GM18873 (cell line): ENCODE data around the gene INPP5D.
A peak's percentile ranks its signal among the peaks of the same experiment; 100 is the strongest.
"Not testable (repeated sequence)": the region's sequence is repeated elsewhere in the genome, so short reads cannot be mapped to it uniquely, and the experiment has no call there.

ENCODE experiments used
- ATAC-seq: cut with Tn5 transposase; IDR thresholded peaks from one replicate; pipeline ENCODE4 v1.9.1; 2021; ENCODE audit warnings: mild to moderate bottlenecking, moderate library complexity, moderate number of reproducible peaks; ENCODE audit not compliant: unreplicated experiment, low FRiP score

The INPP5D gene

DNA sequence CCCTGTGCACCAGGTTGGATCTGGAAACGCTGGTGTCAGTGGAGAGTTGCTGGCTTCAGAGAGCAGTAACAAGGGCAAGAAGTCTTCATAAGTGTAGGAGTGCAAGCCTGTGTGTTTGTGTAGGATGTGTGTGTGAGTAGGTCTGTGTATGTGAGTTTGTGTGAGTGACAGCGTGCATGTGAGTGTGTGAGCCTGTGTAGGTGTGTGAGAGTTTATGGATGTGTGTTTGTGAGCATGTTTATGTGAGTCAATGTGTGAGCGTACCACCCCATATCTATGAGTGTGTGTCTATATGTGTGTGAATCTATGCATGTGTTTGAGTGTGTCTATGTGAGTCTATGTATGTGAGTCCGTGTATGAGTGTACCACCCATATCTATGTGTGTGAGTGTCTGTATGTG is 104.8 kb downstream of the INPP5D start:
- ATAC-seq = no peak

DNA sequence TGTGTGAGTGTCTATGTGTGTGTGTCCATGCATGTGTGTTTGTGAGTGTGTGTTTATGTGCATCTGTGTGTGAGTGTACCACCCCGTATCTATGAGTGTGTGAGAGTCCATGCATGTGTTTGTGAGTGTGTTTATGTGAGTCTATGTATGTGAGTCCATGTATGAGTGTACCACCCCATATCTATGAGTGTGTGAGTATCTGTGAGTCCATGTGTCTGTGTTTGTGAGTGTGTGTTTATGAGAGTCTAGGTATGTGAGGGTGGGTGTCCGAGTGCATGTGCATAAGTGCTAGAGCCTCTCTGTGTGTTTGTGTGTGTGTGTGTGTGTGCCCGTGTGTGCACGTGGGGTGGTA is 105.4 kb downstream of the INPP5D start:
- ATAC-seq = no peak

DNA sequence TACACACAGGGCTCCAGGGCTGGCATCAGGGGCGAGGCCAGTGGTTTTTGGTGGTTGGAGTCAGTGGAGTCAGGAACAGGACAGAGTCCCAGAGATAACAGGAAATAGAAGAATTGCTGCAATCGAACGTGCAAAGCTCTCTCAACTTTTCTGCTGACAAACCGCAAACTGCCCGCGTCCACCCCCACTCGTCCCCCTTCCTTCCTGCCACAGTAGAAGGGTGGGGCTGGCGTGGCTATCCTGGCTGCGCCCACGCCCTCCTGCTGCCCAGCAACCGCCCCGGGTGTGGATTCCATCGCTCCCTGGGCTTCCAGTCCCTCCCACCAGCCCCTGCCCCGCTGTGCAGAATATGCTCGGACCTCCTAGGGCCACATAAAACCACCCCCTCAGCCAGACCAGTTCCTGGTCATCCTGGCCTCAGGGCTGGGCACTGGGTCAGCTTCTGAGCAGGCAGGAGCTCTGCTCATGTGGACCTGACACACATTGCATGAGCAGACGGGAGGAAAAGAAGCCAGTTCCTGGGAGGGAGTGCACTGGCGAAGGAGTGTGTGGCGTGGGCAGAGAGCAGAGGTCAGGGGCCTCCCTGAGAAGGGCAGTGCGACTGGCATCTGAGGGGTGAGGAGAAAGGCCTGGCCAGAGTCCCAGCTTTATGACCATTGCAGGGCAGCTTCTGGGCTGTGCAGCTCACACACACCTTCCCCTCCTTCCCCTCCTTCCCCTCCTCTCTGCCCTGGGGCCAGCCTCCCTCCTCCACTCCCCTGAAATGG is 105.9 kb downstream of the INPP5D start:
- ATAC-seq = no peak

DNA sequence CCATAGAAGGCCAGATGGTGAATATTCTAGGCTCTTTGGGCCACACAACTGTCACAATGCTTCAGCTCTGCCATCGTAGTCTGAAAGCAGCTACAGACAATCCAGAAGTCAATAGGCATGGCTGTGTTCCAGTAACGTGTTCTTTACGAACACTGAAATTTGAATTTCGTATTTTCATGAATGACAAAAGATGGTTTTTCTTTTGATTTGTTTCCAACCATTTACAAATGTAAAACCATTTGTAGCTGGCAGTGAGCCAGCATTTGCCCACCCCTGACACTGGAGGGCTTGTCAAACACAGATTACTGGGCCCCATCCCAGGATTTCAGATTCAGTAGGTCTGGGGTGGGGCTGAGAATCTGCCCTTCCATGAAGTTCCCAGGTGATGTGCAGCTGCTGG is 108.3 kb downstream of the INPP5D start:
- no peak for ATAC-seq

DNA sequence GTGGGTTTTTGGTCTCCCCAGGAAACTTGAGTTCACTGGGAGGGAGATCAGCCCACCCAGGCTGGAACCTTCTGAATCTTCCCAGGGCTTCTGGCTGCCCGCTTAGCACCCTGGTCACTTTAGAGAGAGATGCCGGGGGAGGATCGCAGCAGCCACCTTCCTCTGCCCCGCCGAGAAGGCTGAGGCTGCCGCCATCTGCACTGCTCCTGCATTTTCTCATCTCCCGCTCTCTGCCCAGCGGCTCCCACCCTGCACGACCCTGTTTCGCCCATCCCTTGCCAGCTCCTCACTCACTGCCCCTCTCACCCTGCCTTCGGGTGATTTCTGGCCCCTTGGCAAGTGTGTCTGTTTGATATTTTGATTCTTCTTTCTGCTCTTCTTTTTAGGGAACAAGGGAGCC is 108.8 kb downstream of the INPP5D start:
- ATAC-seq = no peak

DNA sequence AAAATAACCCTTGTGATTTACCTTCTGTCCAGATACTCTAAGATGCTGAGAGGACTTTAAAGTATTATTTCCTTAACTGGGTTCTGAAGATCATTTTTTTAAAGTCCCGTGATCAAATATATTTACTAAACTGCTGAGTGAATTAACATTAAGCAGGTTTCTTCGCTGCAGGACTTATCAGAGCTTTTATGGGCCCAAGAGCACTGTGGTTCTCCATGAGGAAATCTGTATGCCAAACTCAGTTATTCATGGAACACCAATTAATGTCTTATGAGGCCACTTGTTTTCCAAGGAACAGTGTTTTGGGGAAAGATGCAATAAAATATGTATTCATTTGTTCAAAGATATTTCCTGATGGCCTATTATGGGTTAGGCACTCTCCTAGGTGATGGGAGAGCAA is 111.2 kb downstream of the INPP5D start:
- ATAC-seq = no peak

DNA sequence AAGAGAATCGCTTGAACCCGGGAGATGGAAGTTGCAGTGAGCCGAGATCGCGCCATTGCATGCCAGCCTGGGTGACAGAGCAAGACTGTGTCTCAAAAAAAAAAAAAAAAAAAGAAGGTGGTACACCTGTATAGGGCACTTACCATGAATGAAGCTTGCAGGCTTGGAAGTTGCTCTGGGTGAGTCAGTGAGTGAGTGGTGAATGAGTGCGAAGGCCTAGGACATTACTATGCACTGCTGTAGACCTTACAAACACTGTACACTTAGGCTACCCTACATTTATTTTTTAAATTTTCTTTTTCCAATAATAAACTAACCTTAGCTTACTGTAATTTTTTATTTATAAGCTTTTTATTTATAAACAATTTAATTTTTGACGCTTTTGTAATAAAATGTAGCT is 113.0 kb downstream of the INPP5D start:
- ATAC-seq = no peak

DNA sequence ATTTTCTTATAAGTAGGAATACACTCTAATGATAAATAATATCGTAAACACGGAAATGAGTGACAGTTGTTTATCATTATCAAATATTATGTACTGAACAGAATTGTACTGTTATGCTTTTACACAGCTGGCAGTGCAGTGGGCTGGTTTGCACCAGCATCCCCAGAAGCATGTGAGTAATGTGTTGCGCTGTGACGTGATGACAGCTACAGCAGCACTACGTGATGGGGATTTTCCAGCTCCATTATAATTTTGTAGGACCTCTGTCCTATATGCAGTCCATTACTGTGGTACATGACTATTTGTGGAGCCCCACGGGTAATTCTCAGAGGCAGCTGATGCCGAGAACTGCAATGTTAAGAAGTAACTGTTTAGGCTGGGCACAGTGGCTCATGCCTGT is 114.0 kb downstream of the INPP5D start:
- no peak for ATAC-seq

DNA sequence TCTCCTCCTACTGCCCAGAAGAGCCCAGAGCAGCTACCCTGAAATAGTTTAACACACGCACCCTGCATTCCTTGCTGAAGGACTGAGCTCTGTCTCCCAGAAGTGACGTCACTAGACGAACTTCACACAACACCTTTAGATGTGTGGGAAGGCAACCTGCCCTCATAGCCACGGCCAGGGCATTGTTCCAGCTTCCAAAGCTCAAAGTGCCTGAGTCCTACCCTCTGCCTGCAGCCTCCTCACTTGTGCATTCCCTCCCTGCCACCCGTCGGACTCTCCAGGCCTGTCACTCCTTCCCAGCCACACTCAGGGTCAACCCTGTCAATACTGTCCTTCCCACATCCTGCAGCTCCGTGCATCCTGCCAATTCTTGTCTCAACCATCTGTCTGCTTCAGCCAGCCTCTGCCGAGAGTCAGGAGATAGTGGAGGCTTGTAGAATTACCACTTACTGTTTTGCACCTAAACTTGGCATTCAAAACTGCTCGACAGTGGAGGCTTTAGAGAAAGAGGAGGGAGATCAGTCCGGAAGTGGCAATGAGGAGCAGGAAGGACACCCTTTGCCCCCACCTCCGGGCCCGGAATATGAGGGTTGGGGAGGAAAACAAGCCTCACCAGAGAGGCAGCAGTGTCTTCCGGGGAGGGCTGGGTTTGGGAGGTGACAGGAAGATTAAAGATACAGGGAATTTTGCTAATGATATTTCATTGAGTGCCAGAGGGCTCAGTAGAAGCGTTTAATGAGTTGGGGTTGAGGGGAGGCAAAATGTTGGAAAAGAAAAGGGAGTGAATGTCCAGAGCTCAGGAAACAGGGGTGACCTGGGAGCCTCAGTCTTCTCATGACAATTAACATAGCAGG is 119.1 kb downstream of the INPP5D start:
- no peak for ATAC-seq

DNA sequence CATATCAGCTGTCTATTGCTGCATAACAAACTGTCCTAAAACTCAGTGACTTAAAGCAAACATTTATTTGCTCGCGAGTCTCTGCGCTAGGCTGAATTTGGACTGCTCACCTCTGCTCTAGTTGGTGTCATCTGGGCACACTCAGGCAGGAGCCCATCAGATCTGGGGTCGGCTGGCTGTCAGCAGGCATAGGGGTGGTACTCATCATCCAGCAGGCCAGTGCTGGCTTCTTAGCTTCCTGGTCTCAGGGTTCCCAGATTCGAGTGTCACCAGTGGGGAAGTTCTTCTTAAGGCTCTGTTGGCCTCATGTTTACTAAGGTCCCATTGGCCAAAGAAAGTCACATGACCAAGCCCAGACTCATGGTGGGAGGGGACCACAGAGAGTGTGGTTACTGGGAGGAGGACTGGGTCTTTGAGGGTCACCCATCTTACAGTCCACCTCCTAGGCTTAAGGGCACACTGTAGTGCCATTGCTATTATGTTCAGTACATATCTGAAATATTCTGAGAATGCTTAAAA is 119.8 kb downstream of the INPP5D start:
- no peak for ATAC-seq

DNA sequence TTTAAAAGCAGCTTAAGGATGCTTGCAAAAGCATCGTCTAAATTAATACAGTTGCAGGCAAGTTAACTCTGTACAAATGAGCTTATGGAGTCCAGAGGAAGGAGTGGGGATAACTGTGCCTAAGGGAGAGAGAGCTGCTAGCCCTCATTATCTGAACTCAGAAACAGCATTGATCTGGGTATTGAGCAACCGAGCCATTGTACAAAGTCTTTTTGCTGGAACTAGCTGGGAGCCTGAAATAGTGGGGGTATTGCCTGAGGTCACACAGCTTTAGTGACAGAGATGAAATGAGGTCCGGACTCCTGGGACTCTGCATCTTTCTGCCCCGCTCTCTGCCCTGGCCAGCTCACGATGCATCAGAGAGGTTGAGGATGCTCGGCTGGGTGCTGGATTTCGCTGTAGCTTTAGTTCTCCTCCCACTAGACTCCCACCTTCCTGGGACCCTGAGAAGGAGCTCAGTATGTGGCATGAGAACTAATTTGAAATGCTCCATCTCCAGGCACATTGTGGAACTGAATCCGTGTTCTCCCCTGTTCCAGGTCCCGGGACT is 123.8 kb downstream of the INPP5D start:
- no peak for ATAC-seq

DNA sequence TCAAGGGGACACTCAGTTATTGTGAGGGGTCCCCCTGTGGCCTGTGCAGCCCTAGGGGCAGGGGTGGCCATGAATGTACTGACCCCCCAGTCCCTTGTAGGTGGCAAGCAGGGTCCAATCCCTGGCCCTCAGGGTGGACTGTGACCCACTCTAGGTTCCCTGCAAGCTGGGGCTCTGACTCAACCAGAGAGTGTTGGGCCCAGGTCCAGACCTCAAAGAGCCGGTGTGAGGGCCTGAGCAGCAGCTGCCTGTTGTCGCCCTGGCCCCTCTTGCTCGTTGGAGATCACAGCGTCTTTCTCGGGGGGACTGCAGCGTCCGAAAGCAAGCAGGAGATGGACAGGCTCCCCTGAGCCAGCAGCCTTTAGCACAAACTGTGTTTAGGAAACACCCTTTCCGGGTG is 124.5 kb downstream of the INPP5D start:
- ATAC-seq = no peak

DNA sequence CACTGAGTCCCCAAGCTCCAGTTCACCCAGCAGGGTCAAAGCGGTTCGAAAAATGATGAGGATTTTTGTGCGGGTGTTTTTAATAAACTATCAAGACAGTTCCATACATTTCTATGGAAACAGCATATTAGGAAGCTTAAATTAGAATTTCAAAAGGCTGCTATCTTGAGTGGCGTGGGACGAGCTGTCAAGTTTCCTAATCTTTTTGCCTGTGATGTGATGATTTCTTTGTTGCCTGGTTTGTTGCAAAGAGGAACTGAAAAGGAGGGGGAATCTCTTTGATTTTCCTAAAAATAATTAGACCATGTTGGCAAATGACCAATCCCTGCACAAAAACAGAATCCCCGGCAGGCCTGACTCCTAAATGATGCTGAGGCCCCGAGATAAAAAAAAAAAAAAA is 125.2 kb downstream of the INPP5D start:
- no peak for ATAC-seq

DNA sequence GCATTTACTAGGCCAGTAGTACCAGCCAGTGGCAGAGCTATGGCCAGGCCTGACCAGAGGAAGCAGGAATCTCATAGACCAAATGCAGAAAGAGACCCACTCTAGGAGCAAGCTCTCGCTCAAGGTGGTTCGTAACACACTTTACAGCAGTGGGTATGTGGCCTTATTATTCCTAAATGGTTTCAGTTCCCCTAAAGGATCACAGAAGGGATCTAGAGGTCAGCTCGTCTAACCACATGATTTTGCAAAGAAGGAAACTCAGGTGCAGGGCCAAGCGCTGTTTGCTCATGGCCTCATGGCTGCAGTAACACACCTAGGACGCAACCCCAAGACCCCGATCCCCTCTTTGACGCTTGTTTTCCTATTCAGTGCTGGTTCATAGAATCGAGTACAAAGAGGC is 125.8 kb downstream of the INPP5D start:
- no peak for ATAC-seq

DNA sequence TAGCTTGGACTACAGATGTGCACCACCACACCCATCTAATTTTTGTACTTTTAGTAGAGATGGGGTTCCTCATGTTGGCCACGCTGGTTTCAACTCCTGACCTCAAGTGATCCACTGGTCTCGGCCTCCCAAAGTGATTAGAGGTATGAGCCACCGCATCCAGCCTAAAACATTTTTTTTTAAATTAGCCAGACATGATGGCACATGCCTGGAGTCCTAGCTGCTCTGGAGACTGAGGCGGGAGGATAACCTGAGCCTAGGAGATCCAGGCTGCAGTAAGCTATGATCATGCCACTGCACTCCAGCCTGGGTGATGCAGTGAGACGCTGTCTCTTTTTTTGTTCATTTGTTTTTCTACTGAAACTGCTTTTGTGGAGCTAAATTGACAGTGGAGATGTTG is 126.7 kb downstream of the INPP5D start:
- ATAC-seq = no peak

DNA sequence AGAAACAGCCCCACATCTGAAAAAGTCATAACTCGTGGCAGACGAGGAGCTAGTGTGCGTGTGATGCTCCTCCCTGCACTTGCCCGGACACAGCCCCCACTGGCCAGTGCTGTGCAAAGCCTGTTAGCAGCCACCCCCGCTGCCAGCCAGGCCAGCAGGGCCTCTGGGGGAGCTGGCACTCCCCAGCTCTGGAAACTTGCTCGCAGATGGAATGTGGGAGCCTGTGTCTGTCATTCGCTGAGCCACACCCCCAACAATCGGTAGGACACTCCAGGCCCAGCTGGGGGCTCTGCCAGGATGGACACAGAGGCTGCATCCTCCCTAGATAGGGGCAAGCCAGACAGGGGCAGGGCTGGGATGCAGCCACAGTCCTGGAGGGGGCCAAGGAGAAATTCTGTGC is 128.9 kb downstream of the INPP5D start:
- ATAC-seq = no peak

DNA sequence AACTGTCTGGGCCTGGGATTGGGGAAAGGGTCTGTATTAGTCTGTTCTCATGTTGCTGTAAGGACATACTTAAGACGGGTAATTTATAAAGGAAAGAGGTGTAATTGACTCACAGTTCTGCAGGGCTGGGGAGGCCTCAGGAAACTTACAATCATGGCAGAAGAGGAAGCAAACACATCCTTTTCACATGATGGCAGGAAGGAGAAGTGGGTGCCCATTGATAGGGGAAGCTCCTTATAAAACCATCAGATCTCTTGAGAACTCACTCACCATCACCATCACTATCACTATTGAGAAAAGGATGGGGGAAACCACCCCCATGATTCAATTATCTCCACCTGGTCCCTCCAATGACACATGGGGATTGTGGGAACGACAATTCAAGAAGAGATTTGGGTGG is 130.9 kb downstream of the INPP5D start:
- not testable (repeated sequence) for ATAC-seq

DNA sequence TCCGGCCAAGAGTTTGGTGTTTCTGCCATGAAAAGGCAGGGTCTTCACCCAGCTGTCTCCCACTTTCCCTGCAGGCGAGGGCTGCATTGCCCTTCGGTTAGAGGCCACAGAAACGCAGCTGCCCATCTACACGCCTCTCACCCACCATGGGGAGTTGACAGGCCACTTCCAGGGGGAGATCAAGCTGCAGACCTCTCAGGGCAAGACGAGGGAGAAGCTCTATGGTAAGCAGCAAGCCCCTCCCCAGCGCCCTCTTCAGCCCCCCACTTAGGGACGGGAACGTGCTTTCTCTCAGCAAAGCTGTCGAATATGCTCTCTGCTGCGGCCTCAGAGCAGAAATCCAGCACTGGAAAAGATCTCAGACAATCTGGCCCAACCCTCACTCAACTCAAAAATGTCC is 133.6 kb downstream of the INPP5D start:
- no peak for ATAC-seq

DNA sequence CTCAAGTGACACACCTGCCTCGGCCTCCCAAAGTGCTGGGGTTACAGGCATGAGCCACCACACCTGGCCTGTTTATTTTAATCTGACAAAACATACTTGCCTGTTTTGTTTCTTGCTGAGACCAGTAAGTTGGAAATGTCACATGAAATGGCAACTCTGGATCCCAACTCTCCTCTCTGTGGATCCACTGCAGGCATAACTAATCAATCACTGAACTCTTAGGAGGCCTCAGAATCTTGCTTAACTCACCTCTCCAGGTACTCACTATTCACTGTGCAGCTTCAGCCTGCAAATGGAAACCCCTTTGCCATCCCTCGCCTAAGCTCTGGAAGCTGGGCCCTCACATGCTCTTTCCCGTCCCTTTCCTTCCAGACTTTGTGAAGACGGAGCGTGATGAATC is 134.9 kb downstream of the INPP5D start:
- no peak for ATAC-seq

DNA sequence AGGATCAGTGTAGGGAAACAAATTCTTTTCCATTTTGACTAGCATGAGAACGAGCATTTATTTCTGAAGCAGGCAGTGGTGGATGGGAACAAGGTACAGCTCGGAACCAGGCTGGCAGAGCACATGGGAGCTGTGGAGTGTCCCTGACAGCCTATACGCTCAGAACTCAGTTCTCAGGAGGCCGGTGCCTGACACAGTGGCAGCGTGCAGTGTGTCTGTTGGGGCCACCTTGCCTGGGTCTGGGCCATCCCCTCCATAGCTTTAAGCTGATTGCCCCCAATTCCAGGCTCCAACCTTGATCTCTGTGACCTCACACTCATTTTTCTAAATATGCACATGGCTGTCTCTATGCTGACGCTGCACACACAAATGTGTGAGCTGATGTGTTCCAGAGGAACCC is 136.9 kb downstream of the INPP5D start:
- no peak for ATAC-seq

DNA sequence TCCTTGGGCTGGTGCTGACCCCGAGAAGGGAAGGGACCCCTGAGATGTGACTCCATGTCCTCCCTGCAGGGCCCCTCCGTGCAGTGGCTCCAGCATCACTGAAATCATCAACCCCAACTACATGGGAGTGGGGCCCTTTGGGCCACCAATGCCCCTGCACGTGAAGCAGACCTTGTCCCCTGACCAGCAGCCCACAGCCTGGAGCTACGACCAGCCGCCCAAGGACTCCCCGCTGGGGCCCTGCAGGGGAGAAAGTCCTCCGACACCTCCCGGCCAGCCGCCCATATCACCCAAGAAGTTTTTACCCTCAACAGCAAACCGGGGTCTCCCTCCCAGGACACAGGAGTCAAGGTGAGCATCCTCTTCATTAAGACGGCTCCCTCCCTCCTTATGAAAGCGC is 137.9 kb downstream of the INPP5D start:
- ATAC-seq = no peak

DNA sequence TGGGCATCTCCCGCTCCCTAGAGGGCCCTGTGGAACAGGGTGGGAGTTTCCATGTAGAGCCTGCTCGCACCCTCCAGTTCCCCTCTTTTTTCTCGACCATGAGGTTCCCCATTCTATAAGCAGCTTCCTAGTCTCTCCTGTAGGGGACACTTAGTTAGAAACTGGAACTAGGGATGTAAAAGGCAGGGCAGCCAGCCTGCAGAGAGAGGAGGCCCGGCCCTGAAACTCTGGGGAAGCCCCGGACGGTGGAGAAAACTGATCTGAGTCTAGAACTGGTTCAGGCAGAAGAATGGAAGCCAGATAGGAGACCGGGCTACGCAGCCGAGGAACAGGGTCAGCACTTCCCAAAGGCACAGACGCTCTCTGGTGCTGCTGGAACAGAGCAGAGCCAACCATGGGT is 139.7 kb downstream of the INPP5D start:
- ATAC-seq = peak; percentile 42
